GM18861 (cell line): ENCODE data around the gene OBSCN.

ENCODE experiments used
- ATAC-seq: cut with Tn5 transposase; IDR thresholded peaks from one replicate; pipeline ENCODE4 v1.9.1; 2021; ENCODE audit not compliant: unreplicated experiment

Gene OBSCN

DNA sequence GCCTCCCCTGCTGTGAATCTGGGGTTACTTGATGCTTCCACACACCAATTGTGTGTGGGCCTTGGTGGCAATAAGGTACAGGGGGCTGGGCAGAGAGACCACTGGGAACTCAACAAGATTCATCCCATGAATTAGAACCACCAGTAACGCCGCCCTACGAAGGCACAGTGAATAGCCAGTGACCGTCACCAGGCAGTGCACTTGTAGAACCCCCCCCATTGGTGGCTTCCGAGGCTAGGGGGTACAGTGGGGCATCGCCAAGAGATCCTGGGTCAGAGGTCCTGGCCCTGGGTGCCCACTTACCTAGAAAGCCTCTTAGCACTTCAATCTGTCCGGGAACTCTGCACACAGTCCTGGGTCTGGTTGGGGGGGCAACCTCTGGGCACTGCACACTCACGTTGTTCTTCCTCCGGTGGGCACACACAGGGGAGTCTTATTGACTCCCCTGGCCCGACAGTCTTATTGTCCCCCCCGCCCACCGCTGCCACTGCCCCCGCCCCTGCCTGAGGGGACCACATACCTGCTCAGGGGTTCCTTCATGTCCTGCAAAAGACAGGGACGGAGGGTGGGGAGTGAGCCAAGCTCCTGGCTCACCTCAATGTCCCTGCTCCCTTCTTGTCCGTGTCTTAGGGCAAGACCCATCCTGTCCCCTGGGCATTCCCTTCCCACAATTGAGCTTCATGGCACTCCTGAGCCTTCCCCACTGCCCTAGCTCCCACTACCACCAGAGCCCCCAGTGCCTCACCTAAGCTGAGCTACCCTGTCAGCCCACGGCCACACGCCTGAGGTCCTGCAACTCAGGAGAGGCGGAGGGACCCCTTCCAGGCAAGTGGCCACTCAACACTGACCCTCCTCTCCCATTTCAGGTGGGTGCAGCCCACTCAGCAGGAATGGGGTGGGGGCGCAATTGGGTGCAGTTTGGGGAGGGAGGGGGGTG, 201.3 kb downstream of the OBSCN start:
- no peak for ATAC-seq

DNA sequence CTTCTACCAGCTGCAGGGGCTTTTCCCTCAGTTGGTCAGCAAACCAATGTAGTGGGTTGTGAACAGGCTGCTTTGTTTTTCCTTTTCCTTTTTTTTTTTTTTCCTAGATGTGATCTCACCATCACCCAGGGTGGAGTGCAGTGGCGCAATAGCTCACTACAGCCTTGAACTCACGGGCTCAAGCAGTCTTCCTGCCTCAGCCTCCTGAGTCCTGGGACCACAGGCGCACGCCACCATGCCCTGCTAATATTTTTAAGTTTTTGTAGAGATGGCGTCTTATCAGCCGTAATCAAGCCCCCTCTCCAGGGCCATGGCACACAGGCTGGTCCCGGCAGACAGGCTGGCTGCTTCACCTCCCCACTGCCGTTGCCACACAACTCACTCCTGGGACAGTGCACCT, 202.2 kb downstream of the OBSCN start:
- ATAC-seq = no peak

DNA sequence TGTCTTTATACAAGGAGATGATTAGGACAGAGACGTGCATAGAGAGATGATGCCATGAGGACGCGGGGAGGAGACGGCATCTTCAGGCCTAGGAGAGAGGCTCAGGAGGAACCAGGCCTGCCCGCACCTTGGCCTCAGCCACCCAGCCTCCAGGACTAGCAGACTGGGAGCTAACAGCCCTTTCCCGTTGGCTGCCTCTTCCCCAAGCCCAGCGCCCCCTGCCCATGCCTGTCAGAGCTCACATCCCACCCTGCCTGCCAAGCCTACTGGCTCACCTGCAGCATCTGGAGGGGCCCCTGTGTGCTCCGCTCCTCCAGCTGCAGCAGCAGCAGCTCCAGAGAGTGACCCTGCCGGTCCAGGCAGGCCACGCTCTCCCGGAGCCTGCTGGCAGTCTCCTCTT, 202.8 kb downstream of the OBSCN start:
- ATAC-seq = no peak

DNA sequence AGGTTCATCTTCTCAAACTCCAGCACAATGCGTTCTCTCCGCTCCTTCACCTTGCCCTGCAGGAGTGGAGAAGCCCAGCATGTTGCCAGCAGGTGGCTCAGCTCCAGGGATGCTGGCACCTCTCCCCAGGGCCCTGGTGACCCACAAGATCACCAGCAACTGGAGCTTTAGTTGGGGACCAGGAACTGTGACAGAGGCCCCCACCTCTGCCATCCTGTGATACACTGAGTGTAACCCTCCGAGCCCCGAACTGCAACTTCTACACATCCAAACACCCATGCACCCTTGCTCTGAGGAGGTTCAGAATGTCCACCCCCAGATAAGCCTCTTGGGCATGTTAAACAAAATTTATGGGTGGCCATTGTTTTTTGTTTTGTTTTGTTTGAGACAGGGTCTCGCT, 203.3 kb downstream of the OBSCN start:
- no peak for ATAC-seq

DNA sequence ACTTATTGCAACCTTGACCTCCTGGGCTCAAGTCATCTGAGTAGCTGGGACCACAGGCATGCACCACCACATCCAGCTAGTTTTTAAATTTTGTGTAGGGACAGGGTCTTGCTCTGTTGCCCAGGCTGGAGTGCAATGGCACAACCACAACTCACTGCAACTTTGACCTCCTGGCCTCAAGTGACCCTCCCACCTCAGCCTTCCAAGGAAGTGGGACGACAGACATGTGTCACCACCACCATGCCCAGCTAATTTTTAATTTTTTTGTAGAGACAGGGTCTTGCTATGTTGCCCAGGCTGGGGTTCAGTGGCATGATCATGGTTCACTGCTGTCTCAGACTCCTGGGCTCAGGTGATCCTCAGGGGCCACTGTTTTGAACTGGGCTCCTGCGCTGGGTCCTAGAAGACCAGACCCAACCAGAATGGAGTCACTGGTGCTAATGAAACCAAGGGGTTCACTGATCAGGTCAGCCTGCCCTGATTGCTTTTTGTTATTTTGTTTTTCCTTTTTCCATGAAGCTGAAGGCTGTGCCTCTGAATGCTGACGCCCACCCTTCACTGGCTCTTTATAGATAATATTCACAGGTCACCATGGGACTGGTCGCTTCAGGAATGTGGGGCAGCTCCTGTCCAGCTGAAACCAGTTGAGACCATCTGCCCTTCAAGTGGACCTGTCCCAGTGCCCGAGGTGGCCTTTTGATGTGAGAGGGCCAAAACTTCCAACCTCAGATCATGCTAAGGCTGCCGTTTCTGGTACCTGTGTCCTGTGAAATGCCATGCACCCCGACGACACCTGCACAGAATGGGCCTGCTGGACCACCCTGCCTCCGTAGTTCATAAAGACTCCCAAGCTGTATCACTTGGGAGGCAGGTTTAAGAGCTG, 203.9 kb downstream of the OBSCN start:
- ATAC-seq = no peak

- no peak for ATAC-seq
Observed at GRCh38 chr1:228413241-228414010, 205.6 kb downstream of the OBSCN start.

DNA sequence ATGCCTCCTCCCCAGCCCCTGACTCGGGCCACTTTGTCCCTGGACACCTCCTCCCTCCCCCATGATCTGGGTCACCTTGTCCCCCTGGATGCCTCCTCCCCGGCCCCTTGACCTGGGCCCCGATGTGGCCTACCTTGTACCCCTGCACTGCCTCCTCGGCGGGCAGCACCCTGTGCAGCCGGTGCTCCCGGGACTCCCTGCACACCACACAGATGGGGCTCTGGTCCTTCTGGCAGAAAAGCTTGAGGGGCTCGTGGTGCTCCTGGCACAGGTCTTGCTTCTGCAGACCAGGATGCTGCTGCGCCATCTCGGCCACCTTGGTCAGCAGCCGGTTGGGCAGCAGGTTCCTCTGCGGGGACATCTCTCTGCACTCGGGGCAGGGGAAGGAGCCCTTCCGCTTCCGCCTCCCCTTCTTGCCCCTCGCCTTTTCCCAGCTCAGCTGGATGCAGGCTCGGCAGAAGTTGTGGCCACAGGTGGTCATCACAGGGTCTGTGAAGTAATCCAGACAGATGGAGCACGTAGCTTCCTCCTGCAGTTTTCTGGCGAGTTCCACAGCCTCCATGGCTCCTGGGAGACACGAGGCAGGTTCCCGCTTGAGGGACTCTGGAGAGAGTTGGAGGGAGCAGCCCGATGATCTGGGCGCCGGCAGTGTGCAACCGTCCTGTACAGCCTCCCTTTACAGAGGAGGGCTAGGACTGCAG, 206.8 kb downstream of the OBSCN start:
- ATAC-seq = no peak

DNA sequence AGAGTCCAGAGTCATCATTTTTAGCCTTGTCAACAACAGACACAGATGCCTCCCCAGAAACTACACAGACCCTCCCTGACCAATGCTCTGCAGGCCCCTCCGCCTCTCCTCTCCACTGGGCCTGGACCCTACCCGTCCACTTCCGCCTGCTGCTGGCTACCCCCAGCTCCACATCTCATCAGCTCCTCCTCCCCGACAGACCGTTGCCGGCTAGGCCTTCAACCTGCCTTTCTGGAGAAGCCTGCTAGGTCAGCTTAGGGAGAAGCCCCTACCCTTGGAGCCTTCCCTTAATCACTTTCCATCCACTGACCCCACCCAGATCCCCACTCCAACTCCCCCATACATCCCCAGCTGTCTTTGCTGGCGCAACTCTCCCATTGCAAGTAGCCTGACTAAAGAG, 207.4 kb downstream of the OBSCN start:
- ATAC-seq = no peak

DNA sequence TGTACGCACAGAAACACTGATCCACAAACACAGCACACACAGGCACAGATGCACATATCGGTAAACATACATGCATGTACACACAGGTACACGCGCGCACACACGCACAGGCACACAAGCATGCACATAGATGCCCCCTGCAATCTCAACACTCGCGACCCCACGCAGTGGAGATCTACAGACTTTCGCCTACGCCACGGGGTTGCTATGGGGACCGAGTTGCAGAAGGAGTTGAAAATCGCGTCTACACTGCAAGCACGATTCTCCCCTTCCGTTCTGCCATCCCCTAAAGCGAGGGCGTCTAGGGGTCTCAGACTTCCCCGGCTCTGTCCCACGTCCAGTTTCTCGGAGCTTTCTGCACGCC, 208.0 kb downstream of the OBSCN start:
- ATAC-seq = no peak

DNA sequence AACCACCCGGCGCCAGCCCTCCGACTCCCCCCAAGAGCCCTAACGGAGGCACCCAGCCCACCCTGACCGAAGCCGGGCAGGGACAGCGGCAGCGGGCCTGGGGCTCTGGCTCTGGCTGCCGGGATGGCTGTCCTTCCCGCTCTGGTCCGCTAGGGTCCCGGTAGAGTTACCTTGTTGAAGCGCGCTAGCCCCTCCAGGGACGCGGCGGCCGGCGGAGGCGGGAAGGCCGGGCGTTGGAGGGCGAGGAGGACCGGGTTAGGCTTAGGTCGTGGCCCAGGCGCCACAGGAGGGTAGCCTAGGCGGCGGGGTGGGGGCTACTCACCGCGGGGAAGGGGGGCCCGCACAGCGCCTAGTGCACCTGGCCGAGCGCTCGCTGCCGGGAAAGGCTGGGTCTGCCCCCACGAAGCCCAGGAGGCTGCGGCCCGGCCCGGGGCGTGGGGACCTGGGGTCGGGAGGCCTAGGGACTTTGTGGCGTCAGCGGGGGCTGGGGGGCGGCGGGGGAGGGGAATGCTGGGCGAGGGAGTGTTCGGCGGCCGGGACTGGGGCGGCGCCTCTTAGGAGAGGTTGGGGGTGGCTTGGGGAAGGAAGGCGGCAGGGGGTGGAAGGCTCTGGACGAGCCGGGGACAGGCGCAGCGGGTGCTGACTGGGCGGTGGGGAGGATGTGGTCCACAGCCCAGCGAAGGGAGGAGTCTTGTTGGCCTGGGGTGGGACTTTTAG, 208.5 kb downstream of the OBSCN start, which contains the start of gene TRIM17:
TRIM17 (minus strand) TSS at position 645 of the 717 bp plus-strand sequence. CDS start 1,789 bp downstream, outside the sequence.
- no peak for ATAC-seq

- no peak for ATAC-seq
Observed at GRCh38 chr1:228417061-228417460, 209.2 kb downstream of the OBSCN start.

DNA sequence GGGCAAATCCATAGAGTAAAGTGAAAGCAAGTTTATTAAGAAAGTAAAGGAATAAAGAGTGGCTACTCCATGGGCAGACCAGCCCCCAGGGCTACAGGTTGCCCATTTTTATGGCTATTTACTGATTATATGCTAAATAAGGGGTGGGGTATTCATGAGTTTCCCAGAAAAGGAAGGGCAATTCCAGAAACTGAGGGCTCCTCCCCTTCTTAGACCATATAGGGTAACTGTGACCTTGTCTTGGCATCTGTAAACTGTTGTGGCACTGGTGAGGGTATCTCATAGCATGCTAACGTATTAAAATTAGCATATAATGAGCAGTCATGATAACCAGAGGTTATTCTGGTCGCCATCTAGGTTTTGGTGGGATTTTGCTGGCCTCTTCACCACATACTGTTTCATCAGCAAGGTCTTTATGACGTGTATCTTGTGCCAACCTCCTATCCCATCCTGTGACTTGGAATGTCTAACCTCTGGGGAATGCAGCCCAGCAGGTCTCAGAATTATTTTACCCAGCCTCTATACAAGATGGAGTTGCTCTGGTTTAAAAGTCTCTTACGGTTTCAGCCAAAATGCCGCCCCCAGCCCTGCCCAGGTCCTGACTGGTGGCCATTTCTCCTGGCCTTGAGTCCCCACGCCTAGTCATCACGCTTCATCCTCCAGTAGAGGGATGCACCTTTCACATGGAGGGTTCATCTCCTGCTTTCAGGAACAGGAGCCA, 209.8 kb downstream of the OBSCN start:
- no peak for ATAC-seq

DNA sequence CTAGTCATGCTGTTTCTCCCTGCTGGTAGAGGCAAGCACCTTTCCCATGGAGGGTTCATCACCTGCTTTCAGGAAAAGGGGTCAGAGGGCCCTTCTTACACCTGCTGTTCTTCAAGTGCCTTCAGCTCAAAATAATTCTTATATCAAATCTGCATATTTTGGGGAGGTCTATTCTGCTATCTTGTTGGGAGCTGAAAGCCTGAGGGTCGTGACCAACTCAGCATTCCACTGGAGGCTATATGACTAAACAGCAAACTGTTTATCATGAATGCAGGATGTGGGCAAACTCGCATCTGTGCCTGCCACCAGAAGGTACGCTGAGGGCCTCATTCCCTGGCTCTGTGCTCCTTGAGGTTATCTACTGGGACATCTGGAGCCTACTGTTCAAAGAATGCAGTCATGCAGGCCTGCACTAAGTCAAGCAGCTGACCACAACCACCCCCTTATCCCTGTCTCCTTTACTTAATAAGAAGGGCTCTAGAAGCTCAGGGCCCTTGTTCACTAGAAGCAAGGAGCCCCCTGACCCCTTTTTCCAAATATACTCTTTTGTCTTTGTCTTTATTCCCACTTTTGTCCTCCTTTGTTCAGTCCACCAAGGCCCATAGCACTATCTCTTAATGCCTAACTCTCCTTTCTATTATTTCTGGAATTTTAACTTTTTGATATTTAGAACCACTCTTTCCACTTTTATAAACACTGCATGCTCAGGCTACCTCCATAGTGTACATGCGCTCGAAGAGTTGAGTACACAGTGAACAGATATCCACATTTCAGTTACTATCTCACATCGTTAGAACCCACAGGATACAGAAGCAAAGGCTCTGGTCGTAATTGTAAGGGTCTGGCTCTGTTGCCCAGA, 213.4 kb downstream of the OBSCN start:
- no peak for ATAC-seq

- ATAC-seq = no peak
Observed at GRCh38 chr1:228423404-228424053, 215.7 kb downstream of the OBSCN start.

DNA sequence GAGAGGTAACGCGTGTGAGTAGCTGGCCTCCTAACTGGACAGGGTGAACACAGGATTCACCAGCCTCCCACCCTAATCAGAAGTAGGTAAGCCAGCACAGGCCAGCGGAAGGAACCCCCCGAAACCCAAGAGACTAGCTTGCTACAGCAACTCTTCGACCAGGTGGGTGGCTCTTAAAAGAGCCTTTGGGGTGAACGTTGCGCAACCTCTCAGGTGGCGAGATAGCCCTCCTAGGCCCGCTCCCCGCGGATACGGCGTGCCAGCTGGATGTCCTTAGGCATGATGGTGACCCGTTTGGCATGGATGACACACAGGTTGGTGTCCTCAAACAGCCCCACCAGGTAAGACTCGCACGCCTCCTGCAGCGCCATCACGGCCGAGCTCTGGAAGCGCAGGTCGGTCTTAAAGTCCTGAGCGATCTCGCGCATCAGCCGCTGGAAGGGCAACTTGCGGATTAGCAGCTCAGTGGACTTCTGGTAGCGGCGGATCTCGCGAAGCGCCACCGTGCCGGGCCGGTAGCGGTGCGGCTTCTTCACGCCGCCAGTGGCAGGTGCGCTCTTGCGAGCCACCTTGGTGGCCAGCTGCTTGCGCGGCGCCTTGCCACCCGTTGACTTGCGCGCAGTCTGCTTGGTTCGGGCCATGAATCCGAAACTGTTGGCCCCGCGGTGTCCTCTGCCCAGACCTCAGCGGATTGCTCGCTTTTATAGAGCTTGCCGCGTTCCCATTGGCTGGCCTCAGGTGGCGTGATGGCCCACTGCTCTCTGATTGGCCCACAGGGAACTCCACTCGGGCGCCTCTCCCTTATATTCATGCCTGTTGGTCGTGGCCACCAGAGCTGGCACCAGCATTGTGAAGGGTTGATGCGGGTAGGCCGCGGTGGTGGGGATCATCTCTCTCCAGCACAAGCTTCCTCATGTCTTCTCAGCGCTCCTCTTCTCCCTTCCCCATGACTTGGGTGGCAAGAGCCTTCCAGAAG, 217.1 kb downstream of the OBSCN start:
- no peak for ATAC-seq

DNA sequence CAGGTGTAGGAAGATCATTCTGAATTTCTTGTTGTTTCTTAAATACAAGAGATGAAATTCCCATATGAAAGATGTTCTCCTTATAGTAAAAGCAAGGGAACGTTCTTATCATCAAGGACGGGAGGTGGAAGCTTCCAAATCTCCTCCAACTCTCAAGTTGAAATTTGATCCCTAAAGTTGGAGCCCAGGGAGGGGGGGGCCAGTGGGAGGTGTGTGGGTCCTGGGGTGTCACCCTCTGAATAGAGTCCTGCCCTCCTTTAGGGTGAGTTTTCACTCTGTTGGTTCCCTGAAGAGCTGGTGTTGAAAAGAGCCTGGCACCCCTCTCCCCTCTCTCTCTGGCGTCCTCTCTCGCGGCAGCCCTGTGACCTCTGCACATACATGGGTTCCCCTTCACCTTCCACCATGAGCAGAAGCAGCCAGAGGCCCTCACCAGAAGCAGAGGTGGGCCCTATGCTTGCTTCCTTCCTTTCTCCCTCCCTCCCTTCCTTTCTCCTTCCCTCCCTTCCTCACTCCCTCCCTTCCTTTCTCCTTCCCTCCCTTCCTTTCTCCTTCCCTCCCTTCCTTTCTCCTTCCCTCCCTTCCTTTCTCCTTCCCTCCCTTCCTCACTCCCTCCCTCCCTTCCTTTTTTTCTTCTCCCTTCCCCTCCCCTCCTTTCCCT, 218.8 kb downstream of the OBSCN start:
- no peak for ATAC-seq
